ENCODE measurements around the gene SSTR3.

SSTR3 gene

DNA sequence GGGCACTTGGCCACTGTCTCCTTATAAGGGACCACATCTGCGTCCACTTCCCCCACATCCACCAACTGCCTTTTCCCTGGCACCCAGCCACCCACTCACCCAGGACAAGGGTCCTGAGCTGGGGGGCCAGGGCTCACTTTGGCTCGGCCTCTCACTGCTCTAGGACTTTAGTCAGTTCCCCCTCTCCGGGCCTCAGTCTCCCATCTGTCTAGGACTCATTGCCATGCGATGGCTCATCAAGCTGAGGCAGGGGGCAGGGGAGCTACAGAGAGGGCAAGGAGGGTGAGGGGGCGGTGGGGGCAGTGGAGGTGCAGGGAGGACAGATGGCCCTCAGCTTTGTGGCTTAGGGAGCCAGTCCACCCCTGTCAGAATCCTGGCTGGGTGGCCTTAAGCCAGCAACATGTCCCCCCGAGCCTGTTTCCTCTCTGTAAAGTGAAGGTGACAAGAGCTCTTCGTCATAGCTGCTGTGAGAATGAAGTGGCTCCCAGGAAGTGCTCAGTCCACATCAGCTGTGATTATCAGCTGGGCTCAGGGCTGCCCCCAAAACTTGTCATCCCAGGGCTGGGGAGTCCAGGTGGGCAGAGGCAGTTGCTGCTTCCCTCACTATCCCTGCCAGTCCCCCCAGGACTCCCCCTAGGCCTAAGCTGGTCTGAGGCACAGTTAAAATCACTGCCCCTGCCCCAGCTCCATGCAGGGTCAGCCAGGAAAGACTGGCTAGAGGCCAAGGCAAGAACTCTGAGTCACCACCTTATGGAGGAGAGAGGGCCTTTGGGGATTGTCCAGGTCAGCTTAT is 16.9 kb upstream of the SSTR3 start:
- Histone ChIP-seq H3K27ac (ENCODE audit: low read length) (peak overlapping the region; percentile 94), H4K20me1 (ENCODE audit: insufficient read depth, low read length) (peaks cover 30% of the 10 kb centered on the region), H3K9ac (ENCODE audit: low read length) (peak overlapping the region; percentile 88), H3K4me1 (ENCODE audit: low read length) (peaks cover 89% of the 10 kb centered on the region), H3K27me3 (ENCODE audit: low read depth, low read length) (no peaks in the 10 kb centered on the region), H3K4me2 (ENCODE audit: low read length) (peak overlapping the region; percentile 72), H3K9me3 (ENCODE audit: insufficient read depth, low read length) (no peaks in the 10 kb centered on the region), H2AFZ (ENCODE audit: low read depth, low read length) (no peak overlapping the region), H3K4me3 (ENCODE audit: low read length) (peak overlapping the region; percentile 48), H3K36me3 (replicated peaks; ENCODE audit: low read depth, low read length) (peaks cover 78% of the 10 kb centered on the region), H3K79me2 (ENCODE audit: low read length) (peaks cover 60% of the 10 kb centered on the region)
- TF ChIP-seq, protein P1, sequence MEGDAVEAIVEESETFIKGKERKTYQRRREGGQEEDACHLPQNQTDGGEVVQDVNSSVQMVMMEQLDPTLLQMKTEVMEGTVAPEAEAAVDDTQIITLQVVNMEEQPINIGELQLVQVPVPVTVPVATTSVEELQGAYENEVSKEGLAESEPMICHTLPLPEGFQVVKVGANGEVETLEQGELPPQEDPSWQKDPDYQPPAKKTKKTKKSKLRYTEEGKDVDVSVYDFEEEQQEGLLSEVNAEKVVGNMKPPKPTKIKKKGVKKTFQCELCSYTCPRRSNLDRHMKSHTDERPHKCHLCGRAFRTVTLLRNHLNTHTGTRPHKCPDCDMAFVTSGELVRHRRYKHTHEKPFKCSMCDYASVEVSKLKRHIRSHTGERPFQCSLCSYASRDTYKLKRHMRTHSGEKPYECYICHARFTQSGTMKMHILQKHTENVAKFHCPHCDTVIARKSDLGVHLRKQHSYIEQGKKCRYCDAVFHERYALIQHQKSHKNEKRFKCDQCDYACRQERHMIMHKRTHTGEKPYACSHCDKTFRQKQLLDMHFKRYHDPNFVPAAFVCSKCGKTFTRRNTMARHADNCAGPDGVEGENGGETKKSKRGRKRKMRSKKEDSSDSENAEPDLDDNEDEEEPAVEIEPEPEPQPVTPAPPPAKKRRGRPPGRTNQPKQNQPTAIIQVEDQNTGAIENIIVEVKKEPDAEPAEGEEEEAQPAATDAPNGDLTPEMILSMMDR (IDR thresholded peaks at IDR 0.05; ENCODE audit: low read depth, low read length): no peak
- TF ChIP-seq EZH2phosphoT487 (IDR thresholded peaks at IDR 0.05; ENCODE audit: low read depth): no peak

DNA sequence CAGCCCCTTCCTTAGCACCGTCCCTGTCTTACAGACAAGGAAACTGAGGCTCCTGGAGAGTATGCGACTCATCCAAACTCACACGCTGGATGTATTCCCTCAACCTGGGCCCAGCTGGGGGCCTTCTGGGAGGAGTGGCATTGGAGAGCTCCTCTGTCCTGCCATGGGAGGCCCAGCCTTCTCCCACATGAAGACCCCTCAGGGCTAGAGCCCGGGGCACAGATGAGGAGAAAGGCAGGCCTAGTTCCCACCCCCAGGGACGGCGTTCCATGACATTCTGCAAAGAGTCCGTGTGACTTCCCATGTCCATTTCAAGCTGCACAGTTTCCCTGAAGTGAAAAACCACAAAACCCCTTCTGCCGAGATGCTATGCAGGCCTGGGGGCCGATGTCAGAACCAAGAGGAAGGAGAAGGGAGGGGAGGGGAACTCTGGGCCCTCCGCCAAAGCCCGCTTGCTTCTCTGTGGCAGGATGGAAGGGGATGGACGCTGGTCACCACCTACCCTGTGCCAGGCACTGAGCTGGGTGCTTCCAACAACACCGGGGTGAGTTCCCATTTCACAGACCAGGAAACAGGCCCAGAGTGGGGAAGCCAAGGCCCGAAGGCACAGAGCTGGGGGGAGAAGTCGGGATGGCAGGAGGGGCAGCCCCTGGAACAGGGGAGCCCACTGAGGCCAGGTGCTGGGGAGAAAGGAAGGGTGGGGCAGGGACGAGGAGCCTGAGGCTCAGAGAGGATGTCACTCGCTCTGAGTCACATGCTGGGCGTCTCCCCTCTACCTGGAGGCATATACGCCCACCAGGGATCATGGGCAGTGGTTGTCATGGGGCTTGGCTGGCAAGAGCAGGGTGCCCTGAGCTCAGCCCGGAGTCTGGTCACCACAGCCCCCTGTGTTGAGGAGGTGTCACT is 16.1 kb upstream of the SSTR3 start:
- Histone ChIP-seq H3K27me3 (ENCODE audit: low read depth, low read length) (no peaks in the 10 kb centered on the region), H3K4me2 (ENCODE audit: low read length) (peak overlapping the region; percentile 72; the same call in 1 of the 2 replicates), H3K79me2 (ENCODE audit: low read length) (peaks cover 58% of the 10 kb centered on the region), H3K9ac (ENCODE audit: low read length) (peak overlapping the region; percentile 88; the same call in 1 of the 2 replicates), H3K4me3 (ENCODE audit: low read length) (no peak overlapping the region), H2AFZ (ENCODE audit: low read depth, low read length) (no peak overlapping the region), H3K36me3 (replicated peaks; ENCODE audit: low read depth, low read length) (peaks cover 76% of the 10 kb centered on the region), H3K27ac (ENCODE audit: low read length) (peak overlapping the region; percentile 94), H3K9me3 (ENCODE audit: insufficient read depth, low read length) (no peaks in the 10 kb centered on the region), H4K20me1 (ENCODE audit: insufficient read depth, low read length) (peaks cover 22% of the 10 kb centered on the region), H3K4me1 (ENCODE audit: low read length) (peaks cover 89% of the 10 kb centered on the region)
- TF ChIP-seq, protein P1 (IDR thresholded peaks at IDR 0.05; ENCODE audit: low read depth, low read length): no peak
- TF ChIP-seq EZH2phosphoT487 (IDR thresholded peaks at IDR 0.05; ENCODE audit: low read depth): no peak

DNA sequence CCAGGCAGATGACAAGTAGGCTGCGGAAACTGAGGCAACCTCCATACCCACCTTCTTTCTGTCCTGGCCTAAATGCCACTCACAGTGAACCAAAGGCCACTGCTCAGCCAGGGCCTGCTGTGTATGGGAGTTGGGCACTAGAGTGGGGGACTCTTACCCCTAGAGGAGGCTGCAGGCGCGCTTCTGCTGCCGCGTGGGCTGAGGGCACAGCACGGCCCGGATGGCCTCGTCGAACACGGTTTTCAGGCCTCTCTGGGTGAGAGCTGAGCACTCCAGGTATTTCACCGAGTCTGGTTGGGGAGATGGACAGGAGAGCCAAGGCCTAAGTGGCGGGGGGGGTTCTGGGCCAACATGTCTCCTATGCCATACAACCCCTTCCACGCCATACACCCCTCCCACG is 14.2 kb upstream of the SSTR3 start:
- peaks cover 90% of the 10 kb centered on the region for H3K4me1 ChIP-seq (ENCODE audit: low read length)
- H3K27ac ChIP-seq (ENCODE audit: low read length): peak overlapping the region; percentile 97
- H3K36me3 ChIP-seq (replicated peaks; ENCODE audit: low read depth, low read length): peaks cover 80% of the 10 kb centered on the region
- H3K4me2 ChIP-seq (ENCODE audit: low read length): no peak overlapping the region
- peaks cover 8% of the 10 kb centered on the region; the same call in 1 of the 2 replicates for H4K20me1 ChIP-seq (ENCODE audit: insufficient read depth, low read length)
- H2AFZ ChIP-seq (ENCODE audit: low read depth, low read length): no peak overlapping the region
- TF ChIP-seq EZH2phosphoT487 (IDR thresholded peaks at IDR 0.05; ENCODE audit: low read depth): no peak
- TF ChIP-seq, protein P1 (IDR thresholded peaks at IDR 0.05; ENCODE audit: low read depth, low read length): no peak
- no peaks in the 10 kb centered on the region for H3K27me3 ChIP-seq (ENCODE audit: low read depth, low read length)
- H3K79me2 ChIP-seq (ENCODE audit: low read length): peaks cover 56% of the 10 kb centered on the region
- H3K9me3 ChIP-seq (ENCODE audit: insufficient read depth, low read length): peaks cover 1% of the 10 kb centered on the region; the same call in 1 of the 2 replicates
- H3K4me3 ChIP-seq (ENCODE audit: low read length): no peak overlapping the region
- H3K9ac ChIP-seq (ENCODE audit: low read length): no peak overlapping the region

DNA sequence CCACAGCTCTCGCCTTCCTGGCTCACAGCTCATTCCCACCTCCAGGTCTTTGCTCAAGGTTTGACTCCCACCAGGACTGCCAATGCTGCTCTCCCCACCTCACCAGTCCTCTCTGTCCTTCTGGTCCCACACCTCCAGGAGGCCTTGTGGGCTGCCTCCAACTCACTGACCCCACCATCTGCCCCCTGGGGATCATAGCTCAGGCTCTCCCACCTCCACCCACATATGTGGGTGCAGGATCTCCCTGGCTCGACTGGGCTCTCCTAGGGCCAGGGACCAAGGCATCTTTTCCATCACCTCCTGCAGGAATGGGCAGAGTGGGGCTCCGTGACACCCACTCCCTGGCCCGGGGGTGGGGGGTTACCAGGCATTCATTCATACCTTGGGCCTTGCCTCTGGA is 13.8 kb upstream of the SSTR3 start:
- Histone ChIP-seq H3K4me1 (ENCODE audit: low read length) (peaks cover 90% of the 10 kb centered on the region), H3K9me3 (ENCODE audit: insufficient read depth, low read length) (peaks cover 5% of the 10 kb centered on the region; the same call in 1 of the 2 replicates), H3K36me3 (replicated peaks; ENCODE audit: low read depth, low read length) (peaks cover 80% of the 10 kb centered on the region)

More for the DNA sequence above, 13.8 kb upstream of the SSTR3 start:
- Histone ChIP-seq H3K27ac (ENCODE audit: low read length) (peak overlapping the region; percentile 97), H2AFZ (ENCODE audit: low read depth, low read length) (no peak overlapping the region), H4K20me1 (ENCODE audit: insufficient read depth, low read length) (peaks cover 8% of the 10 kb centered on the region; the same call in 1 of the 2 replicates), H3K4me2 (ENCODE audit: low read length) (no peak overlapping the region), H3K9ac (ENCODE audit: low read length) (no peak overlapping the region), H3K4me3 (ENCODE audit: low read length) (no peak overlapping the region), H3K79me2 (ENCODE audit: low read length) (peaks cover 56% of the 10 kb centered on the region), H3K27me3 (ENCODE audit: low read depth, low read length) (no peaks in the 10 kb centered on the region)
- TF ChIP-seq, protein P1 (IDR thresholded peaks at IDR 0.05; ENCODE audit: low read depth, low read length): no peak

Data from OCI-LY3 (cell line).